ENCODE measurements around the gene CENPM. TPM values are rescaled to one million over a fixed set of nuclear protein-coding genes. Genes with fewer than 3 reads are reported as not detected.

The CENPM gene
- total RNA-seq (1 to 10 TPM in 2 of 4 donors, not detected in 2; 1.4 to 1.8 TPM), polyA plus RNA-seq (0.23 TPM)
- long read RNA-seq, donor 1, partial matches to known transcripts, result 0 of 1 reads
- long read RNA-seq, donor 1, other reads (novel, unspliced or antisense), result 0 of 1 reads
- long read RNA-seq, donor 2, partial matches to known transcripts, result 0 of 2 reads
- long read RNA-seq, donor 2, other reads (novel, unspliced or antisense), result 0 of 2 reads
- long read RNA-seq, donor 3, result 0 reads
- long read RNA-seq, donor 4, result 0 reads

DNA sequence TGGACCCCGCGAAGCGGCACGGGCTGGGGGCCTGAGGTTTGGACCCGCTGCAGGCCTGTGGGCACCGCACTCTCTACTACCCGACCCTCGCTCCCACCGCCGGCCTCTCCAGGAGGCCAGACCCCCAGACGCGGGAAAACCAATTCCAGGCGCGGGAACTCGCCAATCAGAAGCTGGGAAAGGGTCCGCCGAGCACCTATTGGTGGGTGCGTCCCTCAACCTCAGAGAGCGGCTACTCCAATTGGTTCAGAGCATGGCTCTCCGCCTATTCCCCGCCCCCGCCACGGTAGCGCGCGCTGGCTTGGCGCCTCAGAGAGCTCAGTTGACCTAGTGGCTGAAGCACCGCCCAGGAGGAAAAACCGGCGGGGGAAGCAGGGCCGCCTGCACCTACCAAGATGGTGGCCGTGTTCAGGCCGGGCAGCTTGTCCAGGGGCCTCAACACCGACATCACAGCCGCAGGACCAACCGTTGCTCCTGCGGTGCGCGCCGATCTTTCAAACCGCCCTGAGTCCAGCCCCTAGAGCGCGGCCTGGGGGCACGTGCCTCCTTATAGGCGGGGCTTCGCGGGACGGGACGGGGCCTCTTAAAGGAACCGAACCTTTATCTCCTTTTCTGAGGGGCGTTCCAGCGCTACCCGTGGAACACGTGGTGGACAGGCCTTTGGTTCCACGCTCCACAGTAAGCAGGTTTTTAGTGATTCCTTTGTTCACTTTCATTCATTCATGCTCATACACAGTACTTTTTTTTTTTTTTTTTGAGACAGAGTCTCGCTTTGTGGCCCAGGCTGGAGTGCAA is at the start of gene CENPM:
CENPM (minus strand) TSS at position 524 of the 795 bp plus-strand sequence; CDS start at position 448, 76 bp downstream.
- H3K27ac ChIP-seq (ENCODE audit: low read length), result no peak within 1 kb of the TSS
- peak; percentile 98 for ATAC-seq
- peak within 1 kb of the TSS; percentile 53 for H3K4me3 ChIP-seq (ENCODE audit: low read length)
- intact Hi-C loops (cut with DNase I), result no loop called here
- no peaks in the 10 kb centered on the region for H3K9me3 ChIP-seq (ENCODE audit: control insufficient read depth, low read length)
- peak; percentile 91 to 97 (median 96) for DNase-seq
- H3K4me1 ChIP-seq (ENCODE audit: control insufficient read depth, insufficient read depth, low read length), result no peaks in the 10 kb centered on the region
- 2% methylated on average over 56 of the region's 56 CpGs for WGBS
- H3K27me3 ChIP-seq (ENCODE audit: control insufficient read depth, insufficient read depth), result no peaks in the 10 kb centered on the region

DNA sequence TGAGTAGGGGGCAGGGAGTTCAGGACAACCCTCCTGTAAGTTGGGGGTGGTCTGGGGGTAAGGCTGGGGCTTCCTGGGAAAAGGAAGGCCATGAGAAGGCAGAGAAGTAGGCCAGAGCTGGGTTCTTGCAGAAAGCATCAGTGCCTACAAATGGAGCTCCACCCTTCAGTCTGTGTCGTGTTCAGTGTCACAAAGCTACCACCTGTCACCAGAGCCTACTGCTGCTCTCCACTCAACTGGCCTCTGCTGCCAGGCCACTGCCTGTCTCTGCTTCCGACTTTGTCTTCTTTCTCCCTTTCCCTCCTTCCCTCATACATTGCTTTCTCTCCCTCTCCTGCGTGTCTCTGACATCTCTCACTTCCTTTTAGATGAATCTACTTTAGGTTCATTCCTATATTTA is 48.3 kb upstream of the CENPM start:
- ATAC-seq (no peak), DNase-seq (no peak)
- WGBS, result 64% methylated on average over 3 of the region's 3 CpGs
- no peaks in the 10 kb centered on the region for H3K27me3 ChIP-seq (ENCODE audit: control insufficient read depth, insufficient read depth)
- intact Hi-C loops (cut with DNase I), result no loop called here
- H3K4me1 ChIP-seq (ENCODE audit: control insufficient read depth, insufficient read depth, low read length), result no peaks in the 10 kb centered on the region
- no peak overlapping the region for H3K27ac ChIP-seq (ENCODE audit: low read length)
- H3K9me3 ChIP-seq (ENCODE audit: control insufficient read depth, low read length), result no peaks in the 10 kb centered on the region
- H3K4me3 ChIP-seq (ENCODE audit: low read length), result no peak overlapping the region

GRCh38 chr22:41992496-41992895 is 45.5 kb upstream of the CENPM start:
- no peak overlapping the region for H3K4me3 ChIP-seq (ENCODE audit: low read length)
- DNase-seq (no peak), ATAC-seq (no peak)
- no peaks in the 10 kb centered on the region for H3K4me1 ChIP-seq (ENCODE audit: control insufficient read depth, insufficient read depth, low read length)
- H3K27ac ChIP-seq (ENCODE audit: low read length), result no peak overlapping the region
- intact Hi-C loops (cut with DNase I), result no loop called here
- 91% methylated on average over 5 of the region's 5 CpGs for WGBS
- H3K9me3 ChIP-seq (ENCODE audit: control insufficient read depth, low read length), result no peaks in the 10 kb centered on the region
- no peaks in the 10 kb centered on the region for H3K27me3 ChIP-seq (ENCODE audit: control insufficient read depth, insufficient read depth)

- no peak overlapping the region for H3K4me3 ChIP-seq (ENCODE audit: low read length)
- DNase-seq (no peak), ATAC-seq (no peak)
- no peak overlapping the region for H3K27ac ChIP-seq (ENCODE audit: low read length)
- intact Hi-C loops (cut with DNase I), result no loop called here
- H3K27me3 ChIP-seq (ENCODE audit: control insufficient read depth, insufficient read depth), result no peaks in the 10 kb centered on the region
- no peaks in the 10 kb centered on the region for H3K9me3 ChIP-seq (ENCODE audit: control insufficient read depth, low read length)
- no peaks in the 10 kb centered on the region for H3K4me1 ChIP-seq (ENCODE audit: control insufficient read depth, insufficient read depth, low read length)
- WGBS, result 89% methylated on average over 7 of the region's 7 CpGs
Observed at GRCh38 chr22:41991111-41991510, 44.2 kb upstream of the CENPM start.

DNA sequence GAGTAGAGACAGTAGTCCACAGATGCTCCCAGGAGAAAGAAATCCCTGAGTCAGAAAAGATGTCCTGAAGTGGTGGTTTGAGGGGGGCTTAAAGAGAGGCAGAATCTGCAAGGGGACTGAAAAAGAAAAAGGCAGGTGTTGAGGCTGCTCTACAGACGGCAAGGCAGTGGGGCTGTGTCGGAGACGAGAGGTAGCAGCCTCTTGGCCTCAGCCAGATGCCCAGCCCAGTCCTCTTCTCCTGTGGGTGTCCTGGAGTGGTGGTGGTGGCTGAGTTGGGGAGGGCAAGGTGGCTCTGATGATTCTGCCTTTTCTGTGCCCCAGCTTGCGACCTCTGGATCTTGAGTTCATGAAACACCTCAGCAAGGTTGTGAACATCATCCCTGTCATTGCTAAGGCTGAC is 42.3 kb upstream of the CENPM start:
- Histone ChIP-seq H3K4me1 (ENCODE audit: control insufficient read depth, insufficient read depth, low read length) (no peaks in the 10 kb centered on the region), H3K27me3 (ENCODE audit: control insufficient read depth, insufficient read depth) (no peaks in the 10 kb centered on the region), H3K9me3 (ENCODE audit: control insufficient read depth, low read length) (no peaks in the 10 kb centered on the region), H3K27ac (ENCODE audit: low read length) (no peak overlapping the region), H3K4me3 (ENCODE audit: low read length) (no peak overlapping the region)
- intact Hi-C loops (cut with DNase I), result no loop called here
- DNase-seq (no peak), ATAC-seq (no peak)
- WGBS, result 93% methylated on average over 4 of the region's 4 CpGs

DNA sequence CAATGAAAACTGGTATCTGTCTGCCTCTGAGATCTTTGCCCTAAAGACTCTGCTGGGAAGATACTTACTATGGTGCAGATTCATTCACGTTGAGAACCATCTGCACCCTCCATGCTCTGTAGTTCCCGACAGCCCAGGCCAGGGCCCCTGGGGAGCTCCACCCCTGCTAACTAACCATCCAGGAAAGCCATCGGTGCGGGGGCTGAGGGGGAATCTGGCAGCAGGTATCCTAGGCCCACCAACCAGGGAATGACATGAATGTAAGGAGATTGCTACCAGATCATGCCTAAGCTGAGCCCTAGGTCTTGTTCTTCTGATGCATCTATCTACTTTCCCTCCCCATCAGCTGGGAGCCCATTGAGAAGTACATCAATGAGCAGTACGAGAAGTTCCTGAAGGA is 40.3 kb upstream of the CENPM start:
- H3K9me3 ChIP-seq (ENCODE audit: control insufficient read depth, low read length), result no peaks in the 10 kb centered on the region
- no peak overlapping the region for H3K27ac ChIP-seq (ENCODE audit: low read length)
- H3K4me1 ChIP-seq (ENCODE audit: control insufficient read depth, insufficient read depth, low read length), result no peaks in the 10 kb centered on the region
- ATAC-seq (no peak), DNase-seq (no peak)
- H3K27me3 ChIP-seq (ENCODE audit: control insufficient read depth, insufficient read depth), result no peaks in the 10 kb centered on the region
- 91% methylated on average over 5 of the region's 5 CpGs for WGBS
- intact Hi-C loops (cut with DNase I), result no loop called here
- H3K4me3 ChIP-seq (ENCODE audit: low read length), result no peak overlapping the region

DNA sequence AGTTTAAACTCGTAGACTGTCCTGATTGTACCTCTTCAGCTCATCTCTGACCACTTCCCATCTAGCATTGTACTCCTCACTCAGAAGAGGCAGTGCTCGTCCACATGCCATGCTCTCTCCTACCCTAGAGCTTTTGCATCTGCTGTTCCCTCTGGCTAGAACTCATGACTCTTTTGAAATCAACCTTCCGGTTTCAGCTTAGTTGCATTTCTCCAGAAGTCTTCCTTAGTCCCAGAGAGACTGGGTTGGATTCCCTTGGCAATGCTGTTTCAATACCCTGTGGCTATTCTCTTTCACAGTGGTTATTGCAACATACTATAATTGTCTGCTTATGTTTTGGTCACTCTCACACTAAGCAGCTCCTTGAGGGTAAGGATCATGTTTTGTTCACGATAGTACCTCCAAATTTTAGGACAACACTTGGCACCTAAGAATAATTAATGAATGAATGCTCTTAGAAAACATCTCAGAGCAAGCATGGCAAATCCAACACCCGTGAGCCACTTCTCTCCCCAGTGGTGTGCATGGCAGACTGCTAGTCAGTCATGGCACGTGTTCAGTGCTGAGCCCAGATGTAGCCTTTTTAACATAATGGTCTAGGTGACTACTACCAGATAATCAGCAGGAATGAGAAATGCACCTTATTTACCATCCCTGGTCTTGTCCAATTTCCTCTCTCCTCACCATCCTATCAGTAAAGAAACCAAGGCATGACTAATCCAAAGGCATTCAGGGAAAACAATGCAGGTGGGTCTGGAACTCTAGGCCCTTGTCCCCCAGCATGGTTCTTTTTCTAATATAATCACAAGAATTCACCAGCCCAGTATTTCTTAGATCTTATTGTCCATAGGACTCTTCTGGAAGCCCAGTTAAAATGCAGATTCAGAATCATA is 36.8 kb upstream of the CENPM start:
- peak; percentile 20 to 34 for ATAC-seq
- intact Hi-C loops (cut with DNase I), result no loop called here
- DNase-seq, result no peak
- H3K4me3 ChIP-seq (ENCODE audit: low read length), result no peak overlapping the region
- H3K4me1 ChIP-seq (ENCODE audit: control insufficient read depth, insufficient read depth, low read length), result no peaks in the 10 kb centered on the region
- no peaks in the 10 kb centered on the region for H3K27me3 ChIP-seq (ENCODE audit: control insufficient read depth, insufficient read depth)
- 69% methylated on average over 6 of the region's 6 CpGs for WGBS
- H3K27ac ChIP-seq (ENCODE audit: low read length), result no peak overlapping the region
- no peaks in the 10 kb centered on the region for H3K9me3 ChIP-seq (ENCODE audit: control insufficient read depth, low read length)

GRCh38 chr22:41982865-41983264 is 35.9 kb upstream of the CENPM start:
- ATAC-seq, result no peak
- no peaks in the 10 kb centered on the region for H3K9me3 ChIP-seq (ENCODE audit: control insufficient read depth, low read length)
- WGBS, result 56% methylated on average over 5 of the region's 5 CpGs

GRCh38 chr22:41979423-41980250 is 32.7 kb upstream of the CENPM start:
- ATAC-seq (no peak), DNase-seq (no peak)
- 79% methylated on average over 9 of the region's 9 CpGs for WGBS
- Histone ChIP-seq H3K4me1 (ENCODE audit: control insufficient read depth, insufficient read depth, low read length) (peaks cover 3% of the 10 kb centered on the region), H3K27ac (ENCODE audit: low read length) (no peak overlapping the region), H3K9me3 (ENCODE audit: control insufficient read depth, low read length) (no peaks in the 10 kb centered on the region), H3K4me3 (ENCODE audit: low read length) (no peak overlapping the region), H3K27me3 (ENCODE audit: control insufficient read depth, insufficient read depth) (no peaks in the 10 kb centered on the region)
- intact Hi-C loops (cut with DNase I), result no loop called here

More at GRCh38 chr22:41982865-41983264, 35.9 kb upstream of the CENPM start:
- intact Hi-C loops (cut with DNase I), result no loop called here
- H3K4me1 ChIP-seq (ENCODE audit: control insufficient read depth, insufficient read depth, low read length), result no peaks in the 10 kb centered on the region
- no peaks in the 10 kb centered on the region for H3K27me3 ChIP-seq (ENCODE audit: control insufficient read depth, insufficient read depth)
- no peak overlapping the region for H3K27ac ChIP-seq (ENCODE audit: low read length)
- H3K4me3 ChIP-seq (ENCODE audit: low read length), result no peak overlapping the region
- DNase-seq, result no peak

GRCh38 chr22:41978732-41979131 is 31.8 kb upstream of the CENPM start:
- intact Hi-C loops (cut with DNase I), result no loop called here
- no peaks in the 10 kb centered on the region for H3K27me3 ChIP-seq (ENCODE audit: control insufficient read depth, insufficient read depth)
- WGBS, result 97% methylated on average over 1 of the region's 1 CpG

More at GRCh38 chr22:41978732-41979131, 31.8 kb upstream of the CENPM start:
- Histone ChIP-seq H3K27ac (ENCODE audit: low read length) (no peak overlapping the region), H3K4me1 (ENCODE audit: control insufficient read depth, insufficient read depth, low read length) (peaks cover 3% of the 10 kb centered on the region), H3K4me3 (ENCODE audit: low read length) (no peak overlapping the region), H3K9me3 (ENCODE audit: control insufficient read depth, low read length) (no peaks in the 10 kb centered on the region)
- DNase-seq (no peak), ATAC-seq (no peak)

All from right cardiac atrium (tissue), 5 donors.